HG03439 (cell line): ENCODE results near the gene SYP.
"Not testable (repeated sequence)": the region's sequence is repeated elsewhere in the genome, so short reads cannot be mapped to it uniquely, and the experiment has no call there.

Experiments
- ATAC-seq: cut with Tn5 transposase; IDR thresholded peaks from one replicate; pipeline ENCODE4 v1.9.1; 2021; ENCODE audit warnings: mild to moderate bottlenecking, moderate library complexity; ENCODE audit not compliant: unreplicated experiment

The SYP gene

GRCh38 chrX:49171752-49172279 lies 28.2 kb downstream of the SYP start, which contains the start of gene PLP2:
Gene PLP2, plus strand, starts transcription at chrX:49171898. Its CDS starts 103 bp downstream, at chrX:49172001.
- peak; percentile 31 for ATAC-seq

- no peak for ATAC-seq
Observed at GRCh38 chrX:49167740-49168108, 32.3 kb downstream of the SYP start.

GRCh38 chrX:49166914-49167739 lies 32.9 kb downstream of the SYP start:
- ATAC-seq: peak; percentile 20

- ATAC-seq: peak; percentile 41
Observed at GRCh38 chrX:49165901-49166881, 33.8 kb downstream of the SYP start.

GRCh38 chrX:49164589-49165360 lies 35.2 kb downstream of the SYP start:
- no peak for ATAC-seq

GRCh38 chrX:49163555-49164419 lies 36.2 kb downstream of the SYP start:
- peak; percentile 56 for ATAC-seq

GRCh38 chrX:49162620-49163019 lies 37.4 kb downstream of the SYP start, which contains the start of gene MAGIX:
Gene MAGIX, plus strand, starts transcription at chrX:49162758. Its CDS starts 132 bp downstream, at chrX:49162890.
- no peak for ATAC-seq

- no peak for ATAC-seq
Observed at GRCh38 chrX:49161632-49162031, 38.4 kb downstream of the SYP start.

GRCh38 chrX:49160908-49161307 lies 39.1 kb downstream of the SYP start:
- ATAC-seq: no peak

- no peak for ATAC-seq
Observed at GRCh38 chrX:49157194-49157593, 42.8 kb downstream of the SYP start.

GRCh38 chrX:49155900-49156837 lies 43.8 kb downstream of the SYP start:
- peak; percentile 86 for ATAC-seq

GRCh38 chrX:49155243-49155899 lies 44.6 kb downstream of the SYP start:
- no peak for ATAC-seq

- no peak for ATAC-seq
Observed at GRCh38 chrX:49153467-49153866, 46.5 kb downstream of the SYP start.

- ATAC-seq: not testable (repeated sequence)
Observed at GRCh38 chrX:49149291-49149690, 50.7 kb downstream of the SYP start.

GRCh38 chrX:49148390-49149100 lies 51.4 kb downstream of the SYP start:
- not testable (repeated sequence) for ATAC-seq

GRCh38 chrX:49147936-49148335 lies 52.1 kb downstream of the SYP start:
- ATAC-seq: no peak

- no peak for ATAC-seq
Observed at GRCh38 chrX:49147282-49147681, 52.7 kb downstream of the SYP start.
